WTC11 (cell line): ENCODE data around the gene SSTR1. TPM values are rescaled to one million over a fixed set of nuclear protein-coding genes. Genes with fewer than 3 reads are reported as not detected.
A peak's percentile ranks its signal among the peaks of the same experiment; 100 is the strongest.

Experiments used
- CREM ChIP-seq: sonication (generic); formaldehyde crosslinking; IDR thresholded peaks from 2 replicates; pipeline ENCODE4 v1.8.1; 2022; ENCODE audit warnings: mild to moderate bottlenecking, missing genetic modification reagents, moderate library complexity
- ETV6 ChIP-seq: sonication (generic); formaldehyde crosslinking; IDR thresholded peaks from 2 replicates; pipeline ENCODE4 v1.8.1; 2022; ENCODE audit warnings: mild to moderate bottlenecking, missing genetic modification reagents
- GRHL2 ChIP-seq: fragments of 250-450 bp; sonication (Bioruptor Pico); IDR thresholded peaks from 2 replicates; pipeline ENCODE4 v1.8.0; 2022; ENCODE audit warnings: mild to moderate bottlenecking, moderate library complexity; ENCODE audit not compliant: insufficient replicate concordance, severe bottlenecking
- HMGXB4 ChIP-seq: sonication (generic); formaldehyde crosslinking; IDR thresholded peaks from 2 replicates; pipeline ENCODE4 v1.8.1; 2023; ENCODE audit warnings: mild to moderate bottlenecking, moderate library complexity, missing genetic modification reagents
- MLX ChIP-seq: sonication (generic); formaldehyde crosslinking; IDR thresholded peaks from 2 replicates; pipeline ENCODE4 v1.8.1; 2023; ENCODE audit warnings: mild to moderate bottlenecking, missing genetic modification reagents, moderate library complexity
- NFE2L1 ChIP-seq: sonication (generic); formaldehyde crosslinking; IDR thresholded peaks from 2 replicates; pipeline ENCODE4 v1.8.1; 2023; ENCODE audit warnings: missing genetic modification reagents
- OVOL2 ChIP-seq: fragments of 250-450 bp; sonication (Bioruptor Pico); IDR thresholded peaks from 2 replicates; pipeline ENCODE4 v1.9.0; 2021; ENCODE audit warnings: mild to moderate bottlenecking, borderline replicate concordance
- RELA ChIP-seq: sonication (generic); formaldehyde crosslinking; IDR thresholded peaks from 2 replicates; pipeline ENCODE4 v1.8.1; 2022; ENCODE audit warnings: missing genetic modification reagents, mild to moderate bottlenecking, borderline replicate concordance
- TEAD4 ChIP-seq: sonication (generic); formaldehyde crosslinking; IDR thresholded peaks from 2 replicates; pipeline ENCODE4 v1.8.0; 2022; ENCODE audit warnings: mild to moderate bottlenecking, missing genetic modification reagents
- ZBTB43 ChIP-seq: sonication (generic); formaldehyde crosslinking; IDR thresholded peaks from 2 replicates; pipeline ENCODE4 v1.8.1; 2023; ENCODE audit warnings: mild to moderate bottlenecking, missing genetic modification reagents
- ZNF232 ChIP-seq: sonication (generic); formaldehyde crosslinking; IDR thresholded peaks from 2 replicates; pipeline ENCODE4 v1.8.0; 2022; ENCODE audit warnings: mild to moderate bottlenecking, missing genetic modification reagents
- ZNF263 ChIP-seq: sonication (generic); formaldehyde crosslinking; IDR thresholded peaks from 2 replicates; pipeline ENCODE4 v1.8.1; 2022; ENCODE audit warnings: low read depth, mild to moderate bottlenecking, moderate library complexity, missing genetic modification reagents
- ZNF396 ChIP-seq: fragments of 250-450 bp; sonication (Bioruptor Pico); IDR thresholded peaks from 2 replicates; pipeline ENCODE4 v1.8.0; 2021; ENCODE audit warnings: mild to moderate bottlenecking, moderate library complexity, borderline replicate concordance
- total RNA-seq: library from RNA; stranded (reverse); gene quantifications from 3 replicates; pipeline ENCODE4 v1.2.3, GENCODE V29; 2021
- TF ChIP-seq, protein P1 (sequence below): sonication (generic); formaldehyde crosslinking; IDR thresholded peaks from 2 replicates; pipeline ENCODE4 v1.8.1; 2022; ENCODE audit warnings: low read depth, missing genetic modification reagents, borderline replicate concordance
- TF ChIP-seq, protein P2 (sequence below): fragments of 250-450 bp; sonication (Bioruptor Pico); IDR thresholded peaks from 2 replicates; pipeline ENCODE4 v1.9.0; 2021; ENCODE audit warnings: mild to moderate bottlenecking
- TF ChIP-seq, protein P3 (sequence below): sonication (generic); formaldehyde crosslinking; IDR thresholded peaks from 2 replicates; pipeline ENCODE4 v1.8.0; 2022; ENCODE audit warnings: mild to moderate bottlenecking, missing genetic modification reagents
- TF ChIP-seq, protein P4 (sequence below): sonication (generic); formaldehyde crosslinking; IDR thresholded peaks from 2 replicates; pipeline ENCODE4 v1.8.1; 2022; ENCODE audit warnings: low read depth, mild to moderate bottlenecking, moderate library complexity, missing genetic modification reagents, borderline replicate concordance

The SSTR1 gene
- total RNA-seq, 1 experiment from 2014 or later, result 1.7 TPM

- TF ChIP-seq, protein P1, sequence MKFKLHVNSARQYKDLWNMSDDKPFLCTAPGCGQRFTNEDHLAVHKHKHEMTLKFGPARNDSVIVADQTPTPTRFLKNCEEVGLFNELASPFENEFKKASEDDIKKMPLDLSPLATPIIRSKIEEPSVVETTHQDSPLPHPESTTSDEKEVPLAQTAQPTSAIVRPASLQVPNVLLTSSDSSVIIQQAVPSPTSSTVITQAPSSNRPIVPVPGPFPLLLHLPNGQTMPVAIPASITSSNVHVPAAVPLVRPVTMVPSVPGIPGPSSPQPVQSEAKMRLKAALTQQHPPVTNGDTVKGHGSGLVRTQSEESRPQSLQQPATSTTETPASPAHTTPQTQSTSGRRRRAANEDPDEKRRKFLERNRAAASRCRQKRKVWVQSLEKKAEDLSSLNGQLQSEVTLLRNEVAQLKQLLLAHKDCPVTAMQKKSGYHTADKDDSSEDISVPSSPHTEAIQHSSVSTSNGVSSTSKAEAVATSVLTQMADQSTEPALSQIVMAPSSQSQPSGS (CRISPR knock-in tag), result no peak
- no peak for TF ChIP-seq ZNF263 (CRISPR knock-in tag)
- TF ChIP-seq TEAD4 (CRISPR knock-in tag), result no peak
- no peak for TF ChIP-seq RELA (CRISPR knock-in tag)
- TF ChIP-seq, protein P2, sequence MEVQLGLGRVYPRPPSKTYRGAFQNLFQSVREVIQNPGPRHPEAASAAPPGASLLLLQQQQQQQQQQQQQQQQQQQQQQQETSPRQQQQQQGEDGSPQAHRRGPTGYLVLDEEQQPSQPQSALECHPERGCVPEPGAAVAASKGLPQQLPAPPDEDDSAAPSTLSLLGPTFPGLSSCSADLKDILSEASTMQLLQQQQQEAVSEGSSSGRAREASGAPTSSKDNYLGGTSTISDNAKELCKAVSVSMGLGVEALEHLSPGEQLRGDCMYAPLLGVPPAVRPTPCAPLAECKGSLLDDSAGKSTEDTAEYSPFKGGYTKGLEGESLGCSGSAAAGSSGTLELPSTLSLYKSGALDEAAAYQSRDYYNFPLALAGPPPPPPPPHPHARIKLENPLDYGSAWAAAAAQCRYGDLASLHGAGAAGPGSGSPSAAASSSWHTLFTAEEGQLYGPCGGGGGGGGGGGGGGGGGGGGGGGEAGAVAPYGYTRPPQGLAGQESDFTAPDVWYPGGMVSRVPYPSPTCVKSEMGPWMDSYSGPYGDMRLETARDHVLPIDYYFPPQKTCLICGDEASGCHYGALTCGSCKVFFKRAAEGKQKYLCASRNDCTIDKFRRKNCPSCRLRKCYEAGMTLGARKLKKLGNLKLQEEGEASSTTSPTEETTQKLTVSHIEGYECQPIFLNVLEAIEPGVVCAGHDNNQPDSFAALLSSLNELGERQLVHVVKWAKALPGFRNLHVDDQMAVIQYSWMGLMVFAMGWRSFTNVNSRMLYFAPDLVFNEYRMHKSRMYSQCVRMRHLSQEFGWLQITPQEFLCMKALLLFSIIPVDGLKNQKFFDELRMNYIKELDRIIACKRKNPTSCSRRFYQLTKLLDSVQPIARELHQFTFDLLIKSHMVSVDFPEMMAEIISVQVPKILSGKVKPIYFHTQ (CRISPR knock-in tag), result peak; percentile 78; the same call in 1 of the 2 replicates
- no peak for TF ChIP-seq CREM
- TF ChIP-seq, protein P3, sequence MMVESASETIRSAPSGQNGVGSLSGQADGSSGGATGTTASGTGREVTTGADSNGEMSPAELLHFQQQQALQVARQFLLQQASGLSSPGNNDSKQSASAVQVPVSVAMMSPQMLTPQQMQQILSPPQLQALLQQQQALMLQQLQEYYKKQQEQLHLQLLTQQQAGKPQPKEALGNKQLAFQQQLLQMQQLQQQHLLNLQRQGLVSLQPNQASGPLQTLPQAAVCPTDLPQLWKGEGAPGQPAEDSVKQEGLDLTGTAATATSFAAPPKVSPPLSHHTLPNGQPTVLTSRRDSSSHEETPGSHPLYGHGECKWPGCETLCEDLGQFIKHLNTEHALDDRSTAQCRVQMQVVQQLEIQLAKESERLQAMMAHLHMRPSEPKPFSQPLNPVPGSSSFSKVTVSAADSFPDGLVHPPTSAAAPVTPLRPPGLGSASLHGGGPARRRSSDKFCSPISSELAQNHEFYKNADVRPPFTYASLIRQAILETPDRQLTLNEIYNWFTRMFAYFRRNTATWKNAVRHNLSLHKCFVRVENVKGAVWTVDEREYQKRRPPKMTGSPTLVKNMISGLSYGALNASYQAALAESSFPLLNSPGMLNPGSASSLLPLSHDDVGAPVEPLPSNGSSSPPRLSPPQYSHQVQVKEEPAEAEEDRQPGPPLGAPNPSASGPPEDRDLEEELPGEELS (CRISPR knock-in tag), result no peak
- no peak for TF ChIP-seq MLX (CRISPR knock-in tag)
- TF ChIP-seq NFE2L1 (CRISPR knock-in tag), result no peak
- no peak for TF ChIP-seq GRHL2
- no peak for TF ChIP-seq ETV6
- TF ChIP-seq HMGXB4 (CRISPR knock-in tag), result no peak
- TF ChIP-seq ZBTB43 (CRISPR knock-in tag), result no peak
- TF ChIP-seq ZNF396, result no peak
- TF ChIP-seq, protein P4, sequence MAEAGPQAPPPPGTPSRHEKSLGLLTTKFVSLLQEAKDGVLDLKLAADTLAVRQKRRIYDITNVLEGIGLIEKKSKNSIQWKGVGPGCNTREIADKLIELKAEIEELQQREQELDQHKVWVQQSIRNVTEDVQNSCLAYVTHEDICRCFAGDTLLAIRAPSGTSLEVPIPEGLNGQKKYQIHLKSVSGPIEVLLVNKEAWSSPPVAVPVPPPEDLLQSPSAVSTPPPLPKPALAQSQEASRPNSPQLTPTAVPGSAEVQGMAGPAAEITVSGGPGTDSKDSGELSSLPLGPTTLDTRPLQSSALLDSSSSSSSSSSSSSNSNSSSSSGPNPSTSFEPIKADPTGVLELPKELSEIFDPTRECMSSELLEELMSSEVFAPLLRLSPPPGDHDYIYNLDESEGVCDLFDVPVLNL, result no peak
- no peak for TF ChIP-seq OVOL2 (CRISPR knock-in tag)
- no peak for TF ChIP-seq ZNF232
Observed at GRCh38 chr14:38201137-38201828, 6.4 kb upstream of the SSTR1 start (continued).
